ENCODE results near the gene TAB2. TPM values are rescaled to one million over a fixed set of nuclear protein-coding genes. Genes with fewer than 3 reads are reported as not detected.

The TAB2 gene
- 10 to 100 TPM; 48.2 to 84.6 (median 52.8) TPM for total RNA-seq

- H3K9me3 ChIP-seq: no peaks in the 10 kb centered on the region
- peak in 2 of 3 donors; percentile 57 to 67 for DNase-seq
- H3K27me3 ChIP-seq: no peaks in the 10 kb centered on the region
- H3K4me1 ChIP-seq: peaks cover 0 to 26% (median 3%) of the 10 kb centered on the region in 4 donors
- peak within 1 kb of the TSS; percentile 83 to 99 (median 86) for H3K4me3 ChIP-seq
- TF ChIP-seq CTCF (IDR thresholded peaks at IDR 0.05) (peak in 1 of 6 experiments; percentile 3), POLR2A (IDR thresholded peaks at IDR 0.05) (no peak)
- no peaks in the 10 kb centered on the region for H3K36me3 ChIP-seq
- peak within 1 kb of the TSS; percentile 93 to 98 (median 98) for H3K27ac ChIP-seq
Observed at GRCh38 chr6:149317644-149318571, at the start of gene TAB2. TSS of gene TAB2 (plus strand) at chr6:149317712. CDS start at chr6:149369998, 52,286 bp downstream.

GRCh38 chr6:149268146-149268545, 49.4 kb upstream of the TAB2 start:
- no peaks in the 10 kb centered on the region for H3K9me3 ChIP-seq
- H3K36me3 ChIP-seq: no peaks in the 10 kb centered on the region
- no peaks in the 10 kb centered on the region for H3K27me3 ChIP-seq
- H3K27ac ChIP-seq: no peak overlapping the region
- no peak overlapping the region for H3K4me3 ChIP-seq
- TF ChIP-seq CTCF (IDR thresholded peaks at IDR 0.05) (no peak), POLR2A (IDR thresholded peaks at IDR 0.05) (no peak)
- H3K4me1 ChIP-seq: peaks cover 0 to 5% (median 0%) of the 10 kb centered on the region in 4 donors
- no peak for DNase-seq

DNA sequence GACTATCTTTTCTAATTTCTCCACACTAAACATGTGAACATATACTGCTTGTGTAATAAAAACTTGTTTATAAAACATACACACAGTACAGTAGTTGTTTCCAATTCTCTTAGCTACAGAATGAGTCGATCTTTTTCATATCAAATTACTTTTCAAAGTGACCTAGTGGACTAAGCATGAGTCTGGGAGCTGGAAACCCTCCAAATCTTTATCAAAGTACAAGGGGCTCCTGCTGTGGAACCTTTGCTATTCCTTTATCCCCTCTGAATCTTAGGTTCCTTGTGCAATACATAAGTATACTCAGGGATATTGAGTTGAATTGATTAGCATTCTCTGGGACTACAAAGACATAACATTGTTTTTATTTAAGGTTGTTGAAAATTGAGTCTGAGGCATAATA, 48.7 kb upstream of the TAB2 start:
- Histone ChIP-seq H3K27me3 (no peaks in the 10 kb centered on the region), H3K9me3 (no peaks in the 10 kb centered on the region), H3K4me3 (no peak overlapping the region), H3K4me1 (peaks cover 0 to 5% (median 0%) of the 10 kb centered on the region in 4 donors), H3K27ac (no peak overlapping the region), H3K36me3 (no peaks in the 10 kb centered on the region)
- DNase-seq: no peak
- TF ChIP-seq CTCF (IDR thresholded peaks at IDR 0.05): no peak
- TF ChIP-seq POLR2A (IDR thresholded peaks at IDR 0.05): no peak

DNA sequence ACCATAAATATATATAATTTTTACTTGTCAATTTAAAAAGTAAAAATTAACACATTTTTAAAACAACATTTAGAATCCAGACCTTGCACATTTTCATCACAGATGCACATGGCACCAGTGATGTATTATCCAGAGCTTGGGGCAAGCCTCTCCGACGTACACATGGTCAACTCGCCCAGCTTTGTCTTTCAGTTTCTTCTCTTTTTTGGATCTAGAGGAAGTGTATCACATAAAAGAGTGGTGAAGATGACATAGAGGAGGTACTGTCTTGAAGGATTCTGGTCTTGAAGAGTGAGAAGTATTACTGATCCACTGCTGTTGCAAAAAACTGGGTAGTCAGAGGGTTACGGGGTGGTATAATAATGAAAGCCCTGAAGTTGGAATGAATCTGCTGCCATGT, 46.9 kb upstream of the TAB2 start:
- Histone ChIP-seq H3K4me3 (no peak overlapping the region), H3K4me1 (peaks cover 0 to 5% (median 0%) of the 10 kb centered on the region in 4 donors), H3K27me3 (no peaks in the 10 kb centered on the region), H3K36me3 (no peaks in the 10 kb centered on the region), H3K27ac (peak overlapping the region in 1 of 4 donors; percentile 73), H3K9me3 (no peaks in the 10 kb centered on the region)
- TF ChIP-seq POLR2A (IDR thresholded peaks at IDR 0.05) (no peak), CTCF (IDR thresholded peaks at IDR 0.05) (no peak)
- no peak for DNase-seq

DNA sequence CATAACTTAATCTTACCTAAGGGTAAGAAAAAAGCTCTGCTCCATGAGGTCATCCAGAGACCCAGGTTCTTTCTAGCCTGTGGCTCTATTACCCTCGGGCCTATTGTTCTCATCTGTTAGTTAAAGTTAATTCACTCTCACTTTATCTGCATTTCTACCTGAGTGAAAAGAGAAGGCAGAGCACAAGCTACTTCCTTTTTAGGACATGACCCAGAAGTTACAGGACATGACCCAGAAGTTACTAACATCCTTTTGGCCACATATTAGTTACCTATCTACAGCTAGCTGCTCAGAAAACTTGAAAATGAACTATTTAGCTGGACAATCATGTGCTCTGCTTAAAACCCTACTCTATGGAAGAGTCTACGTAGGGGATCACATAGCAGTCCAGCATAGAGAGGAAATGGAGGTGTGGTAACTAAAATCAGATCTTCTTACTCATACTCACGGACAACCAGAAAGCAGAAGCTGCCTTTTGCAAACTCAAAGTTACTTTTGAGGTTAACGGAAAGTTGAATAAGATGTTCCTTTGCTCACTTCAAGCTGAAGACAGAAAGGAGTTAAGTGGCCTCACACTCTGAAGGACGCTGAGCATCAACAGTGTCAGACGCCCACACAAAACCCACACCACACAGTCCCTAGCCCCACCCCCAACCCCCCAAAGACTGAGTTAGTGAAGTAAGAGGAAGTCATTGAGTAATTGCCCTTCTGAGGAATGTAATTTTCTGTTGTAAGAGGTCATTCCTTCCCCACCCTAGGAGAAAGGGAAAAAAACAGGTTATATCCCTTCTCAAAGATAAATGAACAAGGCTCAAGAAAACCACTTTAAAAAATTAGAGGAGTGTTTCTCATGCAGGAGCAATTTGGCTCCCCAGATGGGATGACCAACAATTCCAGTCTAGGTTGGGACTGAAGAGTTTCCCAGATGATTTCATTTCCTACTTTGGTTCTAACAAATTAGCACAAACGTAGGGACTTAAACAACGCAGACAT, 45.9 kb upstream of the TAB2 start:
- H3K4me1 ChIP-seq: no peaks in the 10 kb centered on the region
- H3K27me3 ChIP-seq: no peaks in the 10 kb centered on the region
- H3K27ac ChIP-seq: peak overlapping the region in 2 of 4 donors; percentile 52 to 73
- H3K9me3 ChIP-seq: no peaks in the 10 kb centered on the region
- H3K36me3 ChIP-seq: no peaks in the 10 kb centered on the region
- DNase-seq: peak in 2 of 3 donors; percentile 83 to 87
- no peak for TF ChIP-seq POLR2A (IDR thresholded peaks at IDR 0.05)
- TF ChIP-seq CTCF (IDR thresholded peaks at IDR 0.05): no peak
- H3K4me3 ChIP-seq: no peak overlapping the region
